ENCODE measurements around the gene GDPD5. TPM values are rescaled to one million over a fixed set of nuclear protein-coding genes. Genes with fewer than 3 reads are reported as not detected.

The GDPD5 gene
- total and polyA plus RNA-seq, 10 of the 15 experiments (the other 5 are each of a cell fraction or from before 2014, with no cell fraction given): 0.10 to 30.0 (median 6.7) TPM

- Histone ChIP-seq H3K79me2 (ENCODE audit: control insufficient read depth, insufficient read depth, low read length) (no peaks in the 10 kb centered on the region), H3K4me3 (no peak overlapping the region; the same call in 1 of the 2 replicates), H2AFZ (ENCODE audit: control insufficient read depth, low read depth, low read length) (peak overlapping the region; percentile 83), H3K36me3 (ENCODE audit: control insufficient read depth in 2 of 2, insufficient read depth in 2 of 2, low read length in 1 of 2) (no peaks in the 10 kb centered on the region), H3K9ac (ENCODE audit: control insufficient read depth, insufficient read depth, low read length) (no peak overlapping the region), H3K27me3 (replicated peaks in 1 of 2; ENCODE audit: control insufficient read depth in 2 of 2, insufficient read depth in 2 of 2, low read length in 1 of 2) (no peaks in the 10 kb centered on the region; a peak in 1 of 4 replicates), H4K20me1 (ENCODE audit: control insufficient read depth, insufficient read depth) (no peaks in the 10 kb centered on the region), H3K4me2 (ENCODE audit: control insufficient read depth, insufficient read depth) (peak overlapping the region; percentile 82), H3K9me3 (replicated peaks; ENCODE audit: control insufficient read depth, insufficient read depth, low read length) (no peaks in the 10 kb centered on the region), H3K27ac (ENCODE audit: control insufficient read depth, insufficient read depth) (peak overlapping the region; percentile 40), H3K4me1 (ENCODE audit: control insufficient read depth, insufficient read depth, low read length) (peaks cover 29% of the 10 kb centered on the region)
- in situ Hi-C loops (cut with MboI) (no loop called here), intact Hi-C loops (cut with micrococcal nuclease; ENCODE audit: unreplicated experiment) (no loop called here)
- ChIA-PET CTCF (interaction anchor here (0.6 to 8.8 kb wide), 10 partner anchors 10 to 149 kb away, joined by 3 to 81 read pairs (median 4); no protein-coding TSS in a partner anchor), POLR2A (interaction anchor here (0.6 to 1.6 kb wide), 5 partner anchors 25 to 788 kb away, joined by 3 to 7 read pairs (median 3); partner anchors contain the start of gene SERPINH1), RAD21 (ENCODE audit: unreplicated experiment) (interaction anchor here (0.9 to 5.3 kb wide), 4 partner anchors 9 to 92 kb away, joined by 3 to 34 read pairs (median 4); partner anchors contain the start of gene GDPD5), SMC1A (ENCODE audit: uncharacterized antibody, unreplicated experiment) (interaction anchor here (0.6 to 1.5 kb wide), 5 partner anchors 10 to 130 kb away, joined by 3 read pairs; no protein-coding TSS in a partner anchor)
- ATAC-seq (peak; percentile 96), FAIRE-seq (peak; percentile 94), DNase-seq (ENCODE audit: low read depth, low spot score) (peak; percentile 82)
- 1% methylated on average over 13 of the region's 13 CpGs for WGBS (ENCODE audit: insufficient coverage, insufficient replicate concordance, low lambda C conversion rate, missing lambda C conversion rate)
- BruUV-seq (replicated peaks): no TSS peak
- no peak for TF ChIP-seq JUND (IDR thresholded peaks at IDR 0.05; ENCODE audit: low read depth, low read length)
- TF ChIP-seq RB1 (IDR thresholded peaks at IDR 0.05; ENCODE audit: borderline replicate concordance): no peak
- no peak for TF ChIP-seq CHD2 (IDR thresholded peaks at IDR 0.05; ENCODE audit: borderline replicate concordance, low read depth, low read length)
- no peak for TF ChIP-seq IRF3 (IDR thresholded peaks at IDR 0.05)
- no peak for TF ChIP-seq IKZF2 (IDR thresholded peaks at IDR 0.05)
- TF ChIP-seq SMARCA5 (IDR thresholded peaks at IDR 0.05): peak; percentile 42; the same call in 1 of the 2 replicates
- 0 out of 2 replicates have a peak, but pooled peaks have one; percentile 36 for TF ChIP-seq CREM (IDR thresholded peaks at IDR 0.05; ENCODE audit: low read depth)
- peak; percentile 70 for TF ChIP-seq POLR2A (IDR thresholded peaks at IDR 0.05; ENCODE audit: low read depth, low read length)
- peak; percentile 49 for TF ChIP-seq PKNOX1 (IDR thresholded peaks at IDR 0.05)
- no peak for TF ChIP-seq ZNF384 (IDR thresholded peaks at IDR 0.05; ENCODE audit: borderline replicate concordance, low read depth, low read length)
- TF ChIP-seq ATF3 (IDR thresholded peaks at IDR 0.05; ENCODE audit: borderline replicate concordance, extremely low read depth, low read depth, low read length): no peak
- no peak for TF ChIP-seq SUPT20H (IDR thresholded peaks at IDR 0.05; ENCODE audit: borderline replicate concordance, control insufficient read depth, low read depth, low read length)
- TF ChIP-seq, protein P1, sequence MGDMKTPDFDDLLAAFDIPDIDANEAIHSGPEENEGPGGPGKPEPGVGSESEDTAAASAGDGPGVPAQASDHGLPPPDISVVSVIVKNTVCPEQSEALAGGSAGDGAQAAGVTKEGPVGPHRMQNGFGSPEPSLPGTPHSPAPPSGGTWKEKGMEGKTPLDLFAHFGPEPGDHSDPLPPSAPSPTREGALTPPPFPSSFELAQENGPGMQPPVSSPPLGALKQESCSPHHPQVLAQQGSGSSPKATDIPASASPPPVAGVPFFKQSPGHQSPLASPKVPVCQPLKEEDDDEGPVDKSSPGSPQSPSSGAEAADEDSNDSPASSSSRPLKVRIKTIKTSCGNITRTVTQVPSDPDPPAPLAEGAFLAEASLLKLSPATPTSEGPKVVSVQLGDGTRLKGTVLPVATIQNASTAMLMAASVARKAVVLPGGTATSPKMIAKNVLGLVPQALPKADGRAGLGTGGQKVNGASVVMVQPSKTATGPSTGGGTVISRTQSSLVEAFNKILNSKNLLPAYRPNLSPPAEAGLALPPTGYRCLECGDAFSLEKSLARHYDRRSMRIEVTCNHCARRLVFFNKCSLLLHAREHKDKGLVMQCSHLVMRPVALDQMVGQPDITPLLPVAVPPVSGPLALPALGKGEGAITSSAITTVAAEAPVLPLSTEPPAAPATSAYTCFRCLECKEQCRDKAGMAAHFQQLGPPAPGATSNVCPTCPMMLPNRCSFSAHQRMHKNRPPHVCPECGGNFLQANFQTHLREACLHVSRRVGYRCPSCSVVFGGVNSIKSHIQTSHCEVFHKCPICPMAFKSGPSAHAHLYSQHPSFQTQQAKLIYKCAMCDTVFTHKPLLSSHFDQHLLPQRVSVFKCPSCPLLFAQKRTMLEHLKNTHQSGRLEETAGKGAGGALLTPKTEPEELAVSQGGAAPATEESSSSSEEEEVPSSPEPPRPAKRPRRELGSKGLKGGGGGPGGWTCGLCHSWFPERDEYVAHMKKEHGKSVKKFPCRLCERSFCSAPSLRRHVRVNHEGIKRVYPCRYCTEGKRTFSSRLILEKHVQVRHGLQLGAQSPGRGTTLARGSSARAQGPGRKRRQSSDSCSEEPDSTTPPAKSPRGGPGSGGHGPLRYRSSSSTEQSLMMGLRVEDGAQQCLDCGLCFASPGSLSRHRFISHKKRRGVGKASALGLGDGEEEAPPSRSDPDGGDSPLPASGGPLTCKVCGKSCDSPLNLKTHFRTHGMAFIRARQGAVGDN (IDR thresholded peaks at IDR 0.05): no peak
- peak; percentile 84 for TF ChIP-seq SPI1 (IDR thresholded peaks at IDR 0.05; ENCODE audit: borderline replicate concordance, insufficient read depth, low read depth, low read length)
- no peak for TF ChIP-seq STAT1 (conservative IDR thresholded peaks at IDR 0.05)
These were observed 11.3 kb upstream of the GDPD5 start for GRCh38 chr11:75536786-75537641.
